WTC11 (cell line): ENCODE results near the gene GSG1L.

Experiments
- TEAD1 ChIP-seq: sonication (generic); formaldehyde crosslinking; IDR thresholded peaks from 2 replicates; pipeline ENCODE4 v1.8.0; 2022; ENCODE audit warnings: mild to moderate bottlenecking, missing genetic modification reagents
- TF ChIP-seq, protein P1 (sequence below): sonication (generic); formaldehyde crosslinking; IDR thresholded peaks from 2 replicates; pipeline ENCODE4 v1.8.0; 2022; ENCODE audit warnings: mild to moderate bottlenecking, missing genetic modification reagents
- TF ChIP-seq, protein P2 (sequence below): sonication (generic); formaldehyde crosslinking; IDR thresholded peaks from 2 replicates; pipeline ENCODE4 v1.8.1; 2023; ENCODE audit warnings: mild to moderate bottlenecking, missing genetic modification reagents
- TF ChIP-seq, protein P3 (sequence below): sonication (generic); formaldehyde crosslinking; IDR thresholded peaks from 2 replicates; pipeline ENCODE4 v1.8.1; 2022; ENCODE audit warnings: mild to moderate bottlenecking, moderate library complexity, missing genetic modification reagents
- TF ChIP-seq, protein P4 (sequence below): sonication (generic); formaldehyde crosslinking; IDR thresholded peaks from 2 replicates; pipeline ENCODE4 v1.8.1; 2023; ENCODE audit warnings: mild to moderate bottlenecking, missing genetic modification reagents, moderate library complexity

DNA sequence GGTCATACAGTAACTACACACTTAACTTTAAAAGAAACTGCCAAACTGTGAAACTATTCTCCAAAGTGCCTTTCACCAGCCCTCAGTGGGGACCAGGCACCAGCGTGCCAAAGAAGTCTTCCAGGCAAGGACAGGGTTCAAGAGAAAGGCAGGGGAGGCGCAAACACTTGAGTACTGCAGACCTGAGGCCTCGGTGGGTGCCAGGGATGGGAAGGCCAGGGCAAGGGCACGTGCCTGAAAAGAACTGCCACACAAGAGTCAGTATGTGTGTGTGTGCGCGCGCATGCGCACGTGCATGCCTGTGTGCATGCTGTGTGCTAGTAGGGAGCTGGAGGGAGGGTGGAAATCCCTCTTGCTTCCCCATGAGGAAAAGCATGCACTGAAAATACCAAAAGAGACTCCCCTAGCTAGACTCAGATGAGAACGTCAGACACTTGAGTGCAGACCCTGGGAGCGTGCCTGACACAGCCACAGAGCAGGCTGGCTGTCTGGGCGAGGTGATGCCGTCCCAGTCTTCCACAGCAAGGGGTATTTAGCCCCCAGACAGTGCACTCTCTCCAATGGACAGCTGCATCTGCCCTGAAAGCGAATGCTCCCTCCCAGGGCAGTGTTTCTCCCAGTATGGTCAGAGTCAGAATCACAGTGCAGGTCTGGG is 40.1 kb upstream of the GSG1L start:
- TF ChIP-seq, protein P1, sequence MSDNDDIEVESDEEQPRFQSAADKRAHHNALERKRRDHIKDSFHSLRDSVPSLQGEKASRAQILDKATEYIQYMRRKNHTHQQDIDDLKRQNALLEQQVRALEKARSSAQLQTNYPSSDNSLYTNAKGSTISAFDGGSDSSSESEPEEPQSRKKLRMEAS (CRISPR knock-in tag): no peak
- TF ChIP-seq, protein P2, sequence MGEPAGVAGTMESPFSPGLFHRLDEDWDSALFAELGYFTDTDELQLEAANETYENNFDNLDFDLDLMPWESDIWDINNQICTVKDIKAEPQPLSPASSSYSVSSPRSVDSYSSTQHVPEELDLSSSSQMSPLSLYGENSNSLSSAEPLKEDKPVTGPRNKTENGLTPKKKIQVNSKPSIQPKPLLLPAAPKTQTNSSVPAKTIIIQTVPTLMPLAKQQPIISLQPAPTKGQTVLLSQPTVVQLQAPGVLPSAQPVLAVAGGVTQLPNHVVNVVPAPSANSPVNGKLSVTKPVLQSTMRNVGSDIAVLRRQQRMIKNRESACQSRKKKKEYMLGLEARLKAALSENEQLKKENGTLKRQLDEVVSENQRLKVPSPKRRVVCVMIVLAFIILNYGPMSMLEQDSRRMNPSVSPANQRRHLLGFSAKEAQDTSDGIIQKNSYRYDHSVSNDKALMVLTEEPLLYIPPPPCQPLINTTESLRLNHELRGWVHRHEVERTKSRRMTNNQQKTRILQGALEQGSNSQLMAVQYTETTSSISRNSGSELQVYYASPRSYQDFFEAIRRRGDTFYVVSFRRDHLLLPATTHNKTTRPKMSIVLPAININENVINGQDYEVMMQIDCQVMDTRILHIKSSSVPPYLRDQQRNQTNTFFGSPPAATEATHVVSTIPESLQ (CRISPR knock-in tag): no peak
- TF ChIP-seq, protein P3, sequence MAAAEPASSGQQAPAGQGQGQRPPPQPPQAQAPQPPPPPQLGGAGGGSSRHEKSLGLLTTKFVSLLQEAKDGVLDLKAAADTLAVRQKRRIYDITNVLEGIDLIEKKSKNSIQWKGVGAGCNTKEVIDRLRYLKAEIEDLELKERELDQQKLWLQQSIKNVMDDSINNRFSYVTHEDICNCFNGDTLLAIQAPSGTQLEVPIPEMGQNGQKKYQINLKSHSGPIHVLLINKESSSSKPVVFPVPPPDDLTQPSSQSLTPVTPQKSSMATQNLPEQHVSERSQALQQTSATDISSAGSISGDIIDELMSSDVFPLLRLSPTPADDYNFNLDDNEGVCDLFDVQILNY (CRISPR knock-in tag): no peak
- TF ChIP-seq, protein P4, sequence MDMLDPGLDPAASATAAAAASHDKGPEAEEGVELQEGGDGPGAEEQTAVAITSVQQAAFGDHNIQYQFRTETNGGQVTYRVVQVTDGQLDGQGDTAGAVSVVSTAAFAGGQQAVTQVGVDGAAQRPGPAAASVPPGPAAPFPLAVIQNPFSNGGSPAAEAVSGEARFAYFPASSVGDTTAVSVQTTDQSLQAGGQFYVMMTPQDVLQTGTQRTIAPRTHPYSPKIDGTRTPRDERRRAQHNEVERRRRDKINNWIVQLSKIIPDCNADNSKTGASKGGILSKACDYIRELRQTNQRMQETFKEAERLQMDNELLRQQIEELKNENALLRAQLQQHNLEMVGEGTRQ (CRISPR knock-in tag): no peak
- TF ChIP-seq TEAD1 (CRISPR knock-in tag): no peak
